Measurements from ENCODE around the gene TRIM66.
A peak's percentile ranks its signal among the peaks of the same experiment; 100 is the strongest.

The TRIM66 gene, protein sequence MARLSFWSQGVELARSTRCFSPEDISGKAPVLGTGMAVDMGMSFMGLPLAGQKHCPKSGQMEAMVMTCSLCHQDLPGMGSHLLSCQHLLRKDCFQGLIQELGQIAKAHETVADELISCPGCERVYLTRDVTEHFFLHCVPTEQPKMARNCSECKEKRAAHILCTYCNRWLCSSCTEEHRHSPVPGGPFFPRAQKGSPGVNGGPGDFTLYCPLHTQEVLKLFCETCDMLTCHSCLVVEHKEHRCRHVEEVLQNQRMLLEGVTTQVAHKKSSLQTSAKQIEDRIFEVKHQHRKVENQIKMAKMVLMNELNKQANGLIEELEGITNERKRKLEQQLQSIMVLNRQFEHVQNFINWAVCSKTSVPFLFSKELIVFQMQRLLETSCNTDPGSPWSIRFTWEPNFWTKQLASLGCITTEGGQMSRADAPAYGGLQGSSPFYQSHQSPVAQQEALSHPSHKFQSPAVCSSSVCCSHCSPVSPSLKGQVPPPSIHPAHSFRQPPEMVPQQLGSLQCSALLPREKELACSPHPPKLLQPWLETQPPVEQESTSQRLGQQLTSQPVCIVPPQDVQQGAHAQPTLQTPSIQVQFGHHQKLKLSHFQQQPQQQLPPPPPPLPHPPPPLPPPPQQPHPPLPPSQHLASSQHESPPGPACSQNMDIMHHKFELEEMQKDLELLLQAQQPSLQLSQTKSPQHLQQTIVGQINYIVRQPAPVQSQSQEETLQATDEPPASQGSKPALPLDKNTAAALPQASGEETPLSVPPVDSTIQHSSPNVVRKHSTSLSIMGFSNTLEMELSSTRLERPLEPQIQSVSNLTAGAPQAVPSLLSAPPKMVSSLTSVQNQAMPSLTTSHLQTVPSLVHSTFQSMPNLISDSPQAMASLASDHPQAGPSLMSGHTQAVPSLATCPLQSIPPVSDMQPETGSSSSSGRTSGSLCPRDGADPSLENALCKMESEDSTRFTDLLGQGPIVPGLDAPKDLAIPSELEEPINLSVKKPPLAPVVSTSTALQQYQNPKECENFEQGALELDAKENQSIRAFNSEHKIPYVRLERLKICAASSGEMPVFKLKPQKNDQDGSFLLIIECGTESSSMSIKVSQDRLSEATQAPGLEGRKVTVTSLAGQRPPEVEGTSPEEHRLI (N-terminal part only)

DNA sequence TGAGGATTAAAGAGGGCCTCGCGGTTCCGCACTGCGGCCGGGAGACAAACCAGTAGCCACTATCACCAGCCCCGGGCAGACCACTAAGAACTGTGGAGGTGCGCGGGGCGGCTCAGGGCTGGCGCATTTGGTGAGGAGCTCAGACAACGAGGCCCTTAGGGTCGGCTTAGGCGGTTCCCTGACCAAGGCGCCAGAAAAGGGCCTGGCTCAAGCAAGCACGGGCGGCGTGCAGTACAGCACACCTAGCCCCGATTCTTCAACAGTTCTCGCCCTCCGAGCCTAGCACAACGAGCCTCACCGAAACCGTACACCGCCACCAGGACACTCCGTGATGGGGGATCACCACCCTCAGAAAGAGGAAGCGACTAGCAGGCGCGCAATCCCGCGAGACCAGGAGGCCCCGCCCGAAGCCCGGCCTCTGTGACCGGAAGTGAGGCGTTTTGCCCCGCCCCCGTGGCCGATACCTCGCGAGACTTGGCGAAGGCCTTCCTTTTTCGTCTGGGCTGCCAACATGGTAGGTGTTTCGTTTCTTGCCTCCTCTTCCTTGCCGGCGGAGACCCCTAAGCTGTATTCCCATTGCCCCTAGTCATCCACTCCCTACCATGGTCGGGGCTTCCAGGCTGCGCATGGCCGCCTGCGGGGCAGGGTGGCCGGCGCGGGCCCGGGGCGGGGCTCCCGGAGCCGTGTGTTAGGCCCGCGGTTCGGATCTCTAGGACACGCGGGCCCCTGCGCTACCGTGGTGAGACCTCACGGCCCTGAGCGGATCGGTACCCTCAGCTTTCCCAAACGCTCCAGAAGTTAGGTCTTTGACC, at the start of gene TRIM66, which contains the start of gene RPL27A:
Gene TRIM66 (minus strand): TSS at position 363 of the 812 bp plus-strand sequence. CDS start 10,391 bp downstream, outside the sequence.
Gene RPL27A (plus strand): TSS at position 490 of the 812 bp plus-strand sequence. CDS start 22 bp downstream, at position 512.
- peak; percentile 99 for DNase-seq (ENCODE audit: low read depth in 2 of 2)

DNA sequence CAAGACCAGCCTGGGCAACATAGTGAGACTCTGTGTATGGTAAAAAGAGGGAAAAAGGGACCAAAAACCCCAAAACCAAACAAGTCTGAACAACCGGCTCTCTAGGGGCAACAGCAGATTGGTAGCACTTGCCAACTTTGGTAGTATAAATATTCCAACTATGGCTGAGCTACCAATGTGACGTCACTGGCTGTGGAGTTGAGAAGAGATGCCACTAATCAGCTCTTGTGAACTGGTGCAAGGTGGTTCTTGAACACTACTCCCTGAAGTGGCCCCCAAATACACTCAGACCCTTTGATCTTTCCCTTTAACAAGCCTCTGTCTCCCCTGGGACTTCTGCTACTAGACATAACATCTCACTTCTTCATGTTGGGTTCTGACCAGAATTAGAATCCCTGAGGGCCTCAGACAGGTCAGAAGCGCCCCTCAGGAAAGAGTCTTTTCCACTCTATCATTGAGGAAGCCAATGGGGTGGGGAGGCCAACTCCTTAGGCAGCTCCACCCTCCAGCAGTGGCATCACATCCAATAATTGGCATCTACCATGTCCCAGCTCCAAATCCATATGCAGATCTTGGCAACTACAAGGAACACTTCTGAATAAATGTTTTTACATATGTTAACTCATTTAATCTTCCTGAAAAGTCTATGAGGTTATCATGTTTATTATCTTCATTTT, 49.3 kb upstream of the TRIM66 start:
- DNase-seq (ENCODE audit: low read depth in 2 of 2) = no peak

DNA sequence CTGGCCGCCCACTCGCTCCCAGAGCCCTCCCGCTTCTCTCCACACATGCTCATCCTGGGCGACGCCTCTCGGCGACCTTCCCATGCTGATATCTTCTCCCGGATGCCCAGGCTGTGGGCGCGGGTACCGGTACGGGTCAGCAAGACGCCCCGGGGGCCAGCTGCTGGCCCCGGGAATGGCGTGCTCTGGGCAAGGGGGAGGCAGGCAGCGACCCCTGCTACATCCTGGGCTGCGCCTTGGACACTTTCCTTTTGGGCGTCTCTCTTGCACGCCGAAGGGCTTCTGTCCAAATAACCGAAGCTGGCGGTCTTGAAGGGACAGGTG, 48.2 kb upstream of the TRIM66 start:
- no peak for DNase-seq (ENCODE audit: low read depth in 2 of 2)

DNA sequence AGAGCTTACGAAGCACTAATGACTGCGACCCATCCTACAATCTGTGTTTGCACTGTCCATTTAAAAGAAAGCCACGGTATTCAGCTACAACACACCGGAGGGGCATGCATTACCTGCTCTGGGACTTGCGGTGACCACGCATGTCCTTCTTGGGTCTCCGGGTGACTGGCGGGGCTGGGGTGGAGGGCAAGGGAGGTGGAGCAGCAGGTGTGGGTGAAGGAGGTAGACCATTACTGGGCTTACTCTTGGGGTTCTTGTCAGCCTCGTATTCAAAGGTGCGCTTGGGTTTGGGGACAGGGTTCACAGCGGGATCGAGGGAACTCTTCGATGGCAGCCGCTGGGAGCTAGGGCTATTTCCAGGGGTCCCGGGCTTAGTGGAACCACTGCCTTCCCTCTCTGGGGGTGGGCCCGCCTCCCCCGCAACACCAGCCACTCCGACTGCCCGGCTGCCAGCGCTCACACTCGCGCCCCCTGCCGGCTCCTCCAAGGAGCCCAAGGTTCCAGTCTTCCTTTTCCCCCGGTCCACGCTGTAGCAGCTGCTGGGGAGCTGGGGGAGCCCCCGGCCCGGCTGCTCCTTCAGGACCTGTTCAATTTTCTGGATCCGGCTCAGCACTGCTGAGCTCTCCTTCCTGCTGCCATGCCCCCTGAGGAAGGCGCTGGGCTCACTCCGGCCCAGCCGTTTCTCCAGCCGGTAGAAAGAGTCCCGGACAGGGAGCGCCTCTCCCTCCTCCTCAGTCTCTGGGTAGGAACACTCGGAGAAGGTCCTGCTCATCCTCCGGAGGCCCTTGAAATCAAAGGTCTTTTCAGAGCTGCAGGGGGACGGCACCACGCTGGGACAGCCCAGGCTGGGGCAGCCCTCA, 47.6 kb upstream of the TRIM66 start:
- DNase-seq (ENCODE audit: low read depth in 2 of 2) = no peak

DNA sequence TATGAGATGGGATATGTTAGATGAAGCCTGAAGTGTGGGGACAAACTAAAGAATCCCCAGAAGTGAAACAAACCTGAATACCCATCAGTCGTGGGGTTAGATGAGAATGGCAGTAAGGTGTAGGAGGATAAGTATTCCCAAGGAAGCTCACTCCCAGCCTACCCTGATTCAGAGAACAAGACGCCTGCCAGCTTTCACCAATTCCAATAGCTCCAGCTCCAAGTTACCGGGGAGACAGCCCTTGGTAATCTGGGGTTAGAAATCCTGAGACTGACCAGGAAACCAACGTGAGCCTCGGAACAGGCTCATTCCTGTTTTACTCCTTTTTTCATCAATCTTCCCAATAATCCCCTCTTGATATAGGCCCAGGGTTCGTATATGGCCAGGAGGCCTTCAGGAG, 46.6 kb upstream of the TRIM66 start:
- no peak for DNase-seq (ENCODE audit: low read depth in 2 of 2)

DNA sequence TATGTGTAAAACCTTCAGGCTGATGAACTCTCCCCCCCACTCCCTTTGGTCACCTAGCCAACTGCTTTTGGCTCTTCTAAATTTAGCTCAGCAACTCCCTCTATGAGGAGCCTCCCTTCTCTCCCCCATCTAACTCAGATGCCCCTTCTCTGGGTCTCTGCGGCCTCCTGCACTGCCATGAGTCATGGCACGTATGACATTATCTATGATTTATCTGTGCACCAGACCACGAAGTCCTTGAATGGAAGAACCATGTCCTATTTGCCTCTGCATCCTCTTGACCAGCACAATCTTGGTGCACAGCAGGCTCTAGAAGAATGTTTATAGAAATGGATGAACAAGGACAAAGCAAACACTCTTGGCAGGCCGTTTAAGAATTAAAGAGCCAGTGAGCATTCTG, 46.1 kb upstream of the TRIM66 start:
- no peak for DNase-seq (ENCODE audit: low read depth in 2 of 2)

DNA sequence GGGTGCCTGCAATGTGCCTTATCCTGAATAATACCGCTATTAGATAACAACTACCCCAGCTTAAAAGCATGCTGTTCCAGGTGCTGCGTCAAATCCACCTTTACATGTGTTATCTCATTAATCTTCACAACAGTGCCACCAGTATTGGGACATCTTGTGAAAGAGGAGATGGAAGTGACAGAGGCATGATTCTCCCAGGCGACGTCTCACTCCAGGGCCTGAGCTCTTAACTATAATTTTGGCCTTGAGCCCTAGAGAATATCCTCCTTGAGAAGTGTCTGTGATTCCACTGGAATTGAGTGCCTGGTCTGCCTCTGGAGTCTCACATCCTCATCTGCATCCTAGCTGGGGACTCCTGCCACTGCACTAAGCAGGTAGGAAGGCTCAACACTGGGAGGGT, 43.9 kb upstream of the TRIM66 start:
- DNase-seq (ENCODE audit: low read depth in 2 of 2) = no peak

DNA sequence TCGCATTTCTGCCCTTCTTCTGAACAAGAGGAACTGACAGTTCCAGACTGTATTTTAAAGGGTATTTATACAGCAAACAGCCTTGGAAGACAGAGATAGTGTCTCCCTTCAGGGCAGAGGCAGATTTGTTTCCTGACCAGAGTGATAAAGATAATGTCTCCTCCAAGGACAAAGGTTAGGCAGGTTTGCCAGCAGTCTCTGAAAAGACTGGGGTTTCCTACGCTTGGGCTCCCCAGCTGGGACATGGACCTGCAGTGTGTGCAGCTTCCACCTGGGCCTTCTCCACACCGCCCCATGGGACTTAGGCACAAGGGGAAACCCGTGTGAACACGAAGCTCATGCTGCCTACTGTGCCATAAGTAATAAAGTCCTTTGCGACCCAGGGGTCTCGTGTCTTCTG, 42.2 kb upstream of the TRIM66 start:
- no peak for DNase-seq (ENCODE audit: low read depth in 2 of 2)

DNA sequence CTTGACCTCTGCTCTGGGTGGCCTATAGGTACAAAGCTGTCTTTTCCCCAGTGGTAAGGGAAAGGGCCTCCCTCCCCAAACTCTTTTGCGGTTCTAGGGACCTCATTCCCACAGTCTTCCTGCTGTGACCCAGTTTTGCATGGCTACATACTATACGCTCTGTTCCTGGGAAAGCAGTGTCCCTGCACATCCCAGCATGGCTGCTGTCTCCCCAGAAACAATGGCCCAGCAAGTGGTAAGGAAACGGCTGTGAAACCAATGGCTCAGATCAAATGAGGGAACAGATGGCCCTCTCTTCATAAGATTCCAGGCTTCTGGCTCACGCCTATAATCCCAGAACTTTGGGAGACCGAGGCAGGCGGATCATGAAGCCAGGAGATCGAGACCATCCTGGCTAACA, 41.2 kb upstream of the TRIM66 start:
- no peak for DNase-seq (ENCODE audit: low read depth in 2 of 2)

DNA sequence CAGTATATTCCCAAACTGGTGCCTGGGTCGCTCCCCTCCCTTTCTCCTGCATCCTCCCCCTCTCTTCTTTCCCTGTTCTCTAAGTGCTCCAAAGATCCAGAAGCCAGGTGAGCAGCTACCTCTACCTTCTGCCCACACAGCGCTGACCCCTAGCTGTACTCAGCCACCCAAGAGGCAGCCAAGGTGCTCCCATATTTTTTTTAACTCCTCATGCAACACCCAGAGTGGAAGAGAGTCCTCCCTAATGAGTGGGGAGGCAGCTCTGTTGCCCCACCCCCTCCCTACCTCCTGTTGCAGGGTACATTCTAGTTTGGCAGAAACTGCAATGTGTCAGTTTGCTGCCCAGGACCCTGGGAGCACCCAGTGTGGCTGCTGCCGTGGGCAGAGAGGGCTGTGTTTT, 40.3 kb upstream of the TRIM66 start:
- no peak for DNase-seq (ENCODE audit: low read depth in 2 of 2)

DNA sequence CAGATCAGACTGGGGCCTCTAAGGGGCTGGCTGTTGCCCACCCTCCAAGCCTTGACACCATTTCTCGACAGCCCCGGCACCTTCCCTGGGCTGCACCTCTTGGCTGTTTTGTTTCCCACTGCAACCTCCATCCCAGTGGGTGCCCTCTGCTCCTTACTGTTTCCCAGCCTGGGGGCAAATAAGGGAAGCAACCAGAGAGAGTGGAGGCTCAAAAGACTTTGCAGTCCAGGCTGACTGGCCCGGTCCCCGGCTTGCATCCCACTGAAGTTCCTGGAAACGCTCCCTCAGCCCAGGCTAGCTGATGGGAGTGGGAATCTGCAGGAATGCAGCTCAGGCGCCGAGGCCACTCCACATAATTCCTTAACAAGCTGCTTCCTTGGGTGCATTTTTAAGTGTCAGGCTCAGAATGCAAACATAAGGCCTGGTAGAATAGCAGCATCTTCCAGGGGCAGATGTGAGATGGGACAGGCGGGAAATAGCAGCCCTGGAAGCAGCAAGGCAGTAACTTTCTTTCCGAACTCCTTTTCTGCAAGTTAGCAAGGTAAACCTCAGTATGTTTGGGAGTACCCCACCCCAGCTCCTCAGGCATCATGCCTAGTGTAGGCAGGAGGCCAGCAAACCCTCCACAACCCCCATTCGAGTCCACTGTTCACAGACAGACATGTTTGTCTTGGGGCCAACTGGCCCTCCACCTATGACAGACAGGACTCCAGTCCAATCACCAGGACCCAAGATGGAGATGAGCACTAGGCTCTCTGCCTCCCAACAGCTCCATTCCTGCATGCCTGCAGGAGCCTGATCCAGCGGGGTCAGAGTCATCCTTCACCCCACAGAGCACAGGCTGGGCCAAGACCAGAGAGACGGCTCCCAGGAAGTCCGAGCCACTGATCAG, 39.4 kb upstream of the TRIM66 start:
- DNase-seq (ENCODE audit: low read depth in 2 of 2) = no peak

DNA sequence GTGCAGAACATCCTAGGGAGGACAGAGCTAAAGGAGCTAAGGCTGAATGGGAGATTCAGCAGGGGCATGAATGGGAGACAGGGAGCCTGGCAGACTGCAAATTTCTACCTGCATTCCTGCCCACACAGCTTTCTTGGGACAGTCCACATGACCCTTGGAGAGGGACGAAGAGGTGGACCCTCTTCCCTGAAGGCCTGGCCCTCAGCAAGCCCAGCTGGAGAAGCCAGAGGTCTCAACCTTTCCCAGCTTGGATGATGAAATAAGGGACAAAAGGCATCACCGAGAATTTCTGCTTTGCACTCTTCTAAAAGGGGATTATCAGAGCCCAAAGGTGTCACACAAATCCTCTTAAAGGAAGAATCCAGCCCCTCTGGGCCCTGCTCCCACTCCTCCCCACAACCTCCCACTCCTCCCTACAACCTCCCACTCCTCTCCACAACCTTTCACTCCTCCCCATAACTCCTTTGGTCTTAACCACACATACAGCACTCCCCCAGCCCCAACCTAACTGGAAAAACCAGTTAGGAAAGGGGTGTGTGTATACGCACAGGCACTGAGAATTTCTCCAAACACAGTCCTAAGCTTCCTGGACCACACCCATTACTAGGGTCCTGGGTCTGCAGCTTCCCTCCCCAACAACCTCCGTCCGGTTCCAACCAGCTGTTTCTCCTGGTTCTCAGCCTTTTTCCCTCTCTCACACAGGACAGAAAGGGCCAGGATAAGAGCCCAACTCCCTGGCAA, 38.6 kb upstream of the TRIM66 start:
- no peak for DNase-seq (ENCODE audit: low read depth in 2 of 2)

DNA sequence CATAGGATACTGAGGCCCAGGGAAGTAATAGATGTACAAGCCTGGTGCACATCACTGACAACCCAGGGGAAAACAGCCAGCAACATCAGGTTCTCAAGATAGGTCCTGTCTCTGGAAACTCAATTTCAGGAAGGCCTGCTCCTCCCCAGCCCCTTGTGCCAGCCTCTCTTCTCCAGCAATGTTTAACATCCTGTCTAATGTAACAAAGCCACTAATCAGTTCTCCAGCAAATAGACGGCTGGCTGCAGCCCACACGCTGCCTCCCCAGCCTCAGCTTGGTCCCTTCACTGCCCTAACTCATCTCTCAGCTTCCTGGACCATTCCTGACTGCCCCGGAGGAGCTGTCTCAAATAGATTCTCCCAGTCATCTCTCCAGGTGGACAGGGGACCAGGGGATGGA, 37.9 kb upstream of the TRIM66 start:
- DNase-seq (ENCODE audit: low read depth in 2 of 2) = no peak

DNA sequence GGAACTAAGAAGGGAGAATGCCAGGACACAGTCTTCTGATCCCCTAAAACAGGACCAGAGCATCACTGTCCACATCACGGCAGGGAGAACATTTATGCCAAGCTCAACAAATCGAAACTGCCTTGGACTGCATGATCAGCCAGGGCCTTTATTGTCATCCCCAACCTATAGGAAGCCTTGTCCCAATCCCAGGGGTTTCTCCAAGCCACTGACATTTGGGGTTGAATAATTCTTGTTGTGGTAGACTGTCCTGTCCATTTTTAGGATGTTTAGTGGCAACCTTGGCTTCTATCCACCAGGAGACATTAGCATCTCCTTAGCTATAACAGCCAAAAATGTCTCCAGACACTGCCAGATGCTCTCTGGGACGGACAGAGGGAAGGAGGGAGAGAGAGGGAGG, 37.3 kb upstream of the TRIM66 start:
- no peak for DNase-seq (ENCODE audit: low read depth in 2 of 2)

DNA sequence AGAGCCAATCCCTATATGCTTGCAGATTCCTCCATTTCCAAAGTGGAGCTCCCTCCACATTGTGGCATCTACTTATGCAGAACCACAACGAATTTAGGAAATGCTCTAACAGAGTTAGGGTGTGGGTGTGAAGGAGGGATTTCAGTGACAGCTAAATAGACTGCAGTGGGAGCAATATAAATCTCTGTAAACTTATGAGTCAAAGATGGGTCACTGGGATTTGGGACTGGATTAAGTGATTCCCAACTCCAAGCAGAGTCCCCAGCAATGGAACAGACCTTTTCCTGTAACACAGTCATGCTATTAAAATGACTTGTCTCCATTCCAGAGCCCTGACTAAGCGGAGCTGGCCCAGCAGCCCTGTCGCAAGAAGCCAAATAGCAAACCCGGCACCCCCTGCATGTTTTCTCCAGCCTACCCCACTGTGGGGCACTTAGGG, 36.8 kb upstream of the TRIM66 start:
- no peak for DNase-seq (ENCODE audit: low read depth in 2 of 2)

DNA sequence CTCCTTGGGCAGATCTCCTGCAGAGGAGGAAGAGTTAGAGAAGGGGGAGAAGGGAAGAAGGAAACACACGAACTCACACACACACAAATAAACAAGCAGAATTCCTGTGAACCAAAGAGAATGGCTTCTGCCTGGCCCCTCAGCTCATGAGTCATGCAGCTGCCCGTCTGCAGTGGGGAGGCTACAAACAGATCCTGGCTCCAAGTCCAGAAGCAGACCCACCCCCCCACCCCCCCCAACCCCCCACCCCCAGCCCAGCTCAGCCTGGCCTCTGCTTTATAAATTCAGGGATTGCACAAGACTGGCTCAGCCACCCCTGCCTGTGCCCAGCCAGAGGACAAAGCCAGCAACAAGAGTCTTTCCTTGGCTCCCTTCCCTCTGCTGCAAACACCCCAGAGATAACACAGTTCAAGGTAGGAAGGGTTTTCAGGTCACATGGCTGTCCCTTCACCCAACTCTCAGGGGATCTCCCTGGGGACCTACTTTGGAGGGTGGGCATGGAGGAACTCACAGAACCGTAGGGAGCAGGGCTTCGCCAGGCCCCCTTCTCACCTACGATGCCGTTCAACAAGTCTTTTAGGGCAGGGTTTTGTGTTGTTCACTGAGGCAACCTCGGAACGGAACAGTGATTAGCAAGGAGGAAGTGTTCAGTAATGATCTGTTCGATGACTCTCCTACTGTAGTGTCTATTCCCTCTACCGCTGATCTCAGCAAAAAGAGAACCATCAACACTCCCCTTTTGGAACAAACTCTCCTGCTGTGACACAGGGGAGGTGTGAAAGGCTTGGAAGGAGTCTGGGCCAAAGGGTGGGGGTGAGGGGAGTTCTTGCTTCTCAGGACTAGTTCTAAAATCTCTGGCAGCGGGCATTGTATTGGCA, 35.6 kb upstream of the TRIM66 start:
- DNase-seq (ENCODE audit: low read depth in 2 of 2) = no peak

DNA sequence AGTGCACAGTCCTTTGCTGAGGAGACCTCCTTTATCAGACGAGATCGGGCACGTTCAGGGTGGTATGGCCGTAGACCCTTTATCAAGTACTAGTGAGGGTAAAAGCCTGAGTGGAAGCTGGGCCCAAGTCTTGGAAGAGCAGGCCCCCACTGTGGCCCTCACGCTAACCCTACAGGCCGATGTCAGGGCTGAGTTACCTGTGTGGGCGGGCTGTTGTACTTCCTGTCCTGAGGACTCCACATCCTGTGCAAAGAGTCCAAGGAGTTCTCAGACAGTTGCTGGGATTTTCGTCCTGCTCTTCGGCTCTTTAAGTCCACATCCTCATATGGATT, 35.0 kb upstream of the TRIM66 start:
- DNase-seq (ENCODE audit: low read depth in 2 of 2) = no peak

All from activated CD4-positive, alpha-beta T cell treated with anti-CD3 and anti-CD28 coated beads for 24 hours (primary cell).